IPS DF 6.9 (cell line): Measurements from ENCODE around the gene GNAT3.

Source experiments
- DNase-seq: peaks from one replicate; pipeline ENCODE4 v3.0.0-alpha.2; 2013; ENCODE audit warnings: low read depth, low spot score
- H3K27ac ChIP-seq: one replicate; pipeline ENCODE4 v1.5.1; 2013; ENCODE audit warnings: low read length, control low read depth
- H3K27me3 ChIP-seq: 2 replicates; pipeline ENCODE4 v1.6.1; 2013; ENCODE audit warnings: mild to moderate bottlenecking, low read length; ENCODE audit not compliant: control insufficient read depth, insufficient read depth
- H3K36me3 ChIP-seq: 2 replicates; pipeline ENCODE4 v1.6.1; 2013; ENCODE audit warnings: low read length; ENCODE audit not compliant: control insufficient read depth, insufficient read depth
- H3K4me1 ChIP-seq: 2 replicates; pipeline ENCODE4 v1.6.1; 2013; ENCODE audit warnings: low read length; ENCODE audit not compliant: control insufficient read depth, insufficient read depth
- H3K4me3 ChIP-seq: 2 replicates; pipeline ENCODE4 v1.5.1; 2013; ENCODE audit warnings: mild to moderate bottlenecking, low read length
- H3K9me3 ChIP-seq: 2 replicates; pipeline ENCODE4 v1.6.1; 2013; ENCODE audit warnings: low read length, inconsistent platforms; ENCODE audit not compliant: control insufficient read depth, insufficient read depth
- WGBS: extraction: QIAGEN DNeasy Blood & Tissue Kit; methylation state at CpG from one replicate; pipeline ENCODE4 v1.1.7; 2013; ENCODE audit warnings: mixed read lengths, missing lambda C conversion rate; ENCODE audit not compliant: insufficient read length, insufficient coverage; 5-methylcytosine and 5-hydroxymethylcytosine counted together

Gene GNAT3

DNA sequence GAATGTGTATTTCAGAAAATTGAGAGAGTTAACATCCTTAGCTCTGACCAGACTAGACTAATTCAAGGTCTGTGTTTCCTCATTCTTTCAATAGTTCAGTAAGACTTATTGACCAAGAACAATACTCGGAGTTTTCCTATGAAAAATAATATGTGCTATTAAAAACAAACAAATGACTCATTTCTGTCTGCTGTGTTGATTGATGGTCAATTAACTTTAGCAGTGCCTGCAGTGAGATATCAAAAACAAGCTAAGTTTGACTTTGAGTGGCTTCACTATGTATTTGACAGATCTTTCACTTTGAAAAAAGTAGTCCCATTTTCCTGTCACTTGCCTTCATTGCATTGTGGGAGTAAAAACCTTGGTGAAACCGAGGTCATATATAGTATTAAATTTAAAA, 91.0 kb downstream of the GNAT3 start:
- Histone ChIP-seq H3K27me3 (no peaks in the 10 kb centered on the region), H3K9me3 (no peaks in the 10 kb centered on the region), H3K27ac (no peak overlapping the region), H3K4me3 (no peak overlapping the region), H3K36me3 (no peaks in the 10 kb centered on the region), H3K4me1 (no peaks in the 10 kb centered on the region)
- WGBS: no CpG with 5 or more reads among the region's 2 CpGs
- no peak for DNase-seq

DNA sequence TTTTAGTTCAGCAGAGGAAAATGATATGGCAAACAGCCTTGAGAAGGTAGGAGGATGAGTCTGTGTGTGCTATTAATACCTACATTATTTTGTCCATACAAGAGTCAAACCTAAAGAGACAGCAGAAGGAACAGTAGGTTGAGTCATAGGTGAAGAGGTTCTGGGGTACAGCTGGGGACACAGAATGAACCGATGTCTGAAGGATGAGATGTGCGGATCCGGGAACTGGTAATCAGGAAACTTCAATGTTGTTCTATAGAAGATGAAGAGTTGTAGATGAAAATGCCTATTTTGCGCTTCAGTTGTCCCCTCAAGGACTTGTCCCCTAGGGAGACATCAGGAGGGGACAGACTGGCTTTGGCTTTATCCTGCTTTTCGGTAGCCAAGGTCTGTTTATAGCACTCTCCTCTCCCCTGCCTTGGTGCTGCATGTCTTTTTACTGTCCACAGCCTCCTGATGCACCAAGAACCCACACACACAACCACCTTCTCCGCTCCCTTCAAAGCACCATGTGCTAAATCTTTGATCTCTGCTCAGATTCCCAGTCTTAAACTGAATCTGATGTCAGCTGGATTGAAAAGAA, 94.6 kb downstream of the GNAT3 start:
- H3K4me3 ChIP-seq: no peak overlapping the region
- WGBS: no CpG with 5 or more reads among the region's 6 CpGs
- DNase-seq: no peak
- no peaks in the 10 kb centered on the region for H3K36me3 ChIP-seq
- no peak overlapping the region for H3K27ac ChIP-seq
- H3K4me1 ChIP-seq: no peaks in the 10 kb centered on the region
- no peaks in the 10 kb centered on the region for H3K27me3 ChIP-seq
- H3K9me3 ChIP-seq: no peaks in the 10 kb centered on the region

DNA sequence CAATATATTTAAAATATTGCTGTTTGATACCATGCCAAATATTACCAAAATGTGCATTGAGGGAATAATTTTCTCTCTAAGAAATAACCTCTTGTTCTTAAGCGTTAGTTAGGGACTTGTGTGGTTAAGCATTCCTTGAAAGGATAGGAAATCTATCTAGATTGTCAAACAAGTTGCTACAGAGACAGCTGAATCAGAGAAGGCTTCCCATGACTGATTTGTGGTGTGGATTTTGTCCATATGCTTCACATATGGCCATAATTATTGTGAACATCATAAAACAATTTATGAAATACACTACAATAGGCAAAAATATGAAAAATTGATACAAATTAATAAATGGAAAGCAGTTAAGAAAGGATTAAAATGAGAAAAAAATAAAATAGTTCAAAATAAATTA, 96.3 kb downstream of the GNAT3 start:
- H3K27ac ChIP-seq: no peak overlapping the region
- H3K9me3 ChIP-seq: no peaks in the 10 kb centered on the region
- no peaks in the 10 kb centered on the region for H3K36me3 ChIP-seq
- H3K4me1 ChIP-seq: no peaks in the 10 kb centered on the region
- no peaks in the 10 kb centered on the region for H3K27me3 ChIP-seq
- no peak overlapping the region for H3K4me3 ChIP-seq
- DNase-seq: no peak
- WGBS: no CpG with 5 or more reads among the region's 1 CpG

DNA sequence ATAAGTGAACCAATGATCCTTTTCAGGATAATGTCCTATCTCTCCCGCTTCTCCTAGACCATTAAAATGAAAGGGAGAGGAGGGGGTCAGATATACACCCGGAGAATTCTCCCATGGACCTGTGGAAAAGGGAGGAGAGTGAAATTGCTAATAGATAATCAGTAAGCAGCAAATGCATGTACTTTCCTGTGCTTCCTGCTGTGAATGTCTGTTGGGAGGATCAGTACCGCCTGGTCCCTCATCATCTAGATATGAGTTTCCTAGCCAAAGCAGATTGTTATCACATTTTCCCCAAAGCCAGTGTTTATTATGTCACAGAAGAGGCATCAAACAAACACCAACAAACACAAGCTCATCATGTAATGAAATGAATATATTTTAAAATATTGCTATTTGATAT, 96.8 kb downstream of the GNAT3 start:
- WGBS: no CpG with 5 or more reads among the region's 3 CpGs
- Histone ChIP-seq H3K27me3 (no peaks in the 10 kb centered on the region), H3K4me1 (no peaks in the 10 kb centered on the region), H3K4me3 (no peak overlapping the region), H3K27ac (no peak overlapping the region), H3K9me3 (no peaks in the 10 kb centered on the region), H3K36me3 (no peaks in the 10 kb centered on the region)
- no peak for DNase-seq

DNA sequence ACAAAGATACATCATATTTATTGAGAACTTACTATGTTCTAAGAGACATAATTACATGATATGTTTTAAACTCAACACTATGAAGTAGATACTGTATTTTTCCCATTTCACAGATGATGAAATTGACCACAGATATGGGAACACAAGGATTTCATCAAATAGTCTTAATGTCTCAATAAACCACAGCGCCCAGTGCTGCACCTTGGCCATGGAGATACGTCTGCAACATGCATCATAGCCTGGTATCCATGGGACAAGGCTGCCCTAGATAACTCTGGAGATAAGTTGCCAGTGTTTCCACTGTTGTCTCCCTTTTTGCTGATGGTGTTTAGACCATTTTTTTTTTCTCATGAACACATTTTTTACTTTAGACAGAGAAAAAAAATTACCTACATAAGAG, 97.5 kb downstream of the GNAT3 start:
- no peak for DNase-seq
- Histone ChIP-seq H3K27ac (no peak overlapping the region), H3K4me1 (no peaks in the 10 kb centered on the region), H3K9me3 (no peaks in the 10 kb centered on the region), H3K36me3 (no peaks in the 10 kb centered on the region), H3K4me3 (no peak overlapping the region), H3K27me3 (no peaks in the 10 kb centered on the region)
- no CpG with 5 or more reads among the region's 2 CpGs for WGBS

DNA sequence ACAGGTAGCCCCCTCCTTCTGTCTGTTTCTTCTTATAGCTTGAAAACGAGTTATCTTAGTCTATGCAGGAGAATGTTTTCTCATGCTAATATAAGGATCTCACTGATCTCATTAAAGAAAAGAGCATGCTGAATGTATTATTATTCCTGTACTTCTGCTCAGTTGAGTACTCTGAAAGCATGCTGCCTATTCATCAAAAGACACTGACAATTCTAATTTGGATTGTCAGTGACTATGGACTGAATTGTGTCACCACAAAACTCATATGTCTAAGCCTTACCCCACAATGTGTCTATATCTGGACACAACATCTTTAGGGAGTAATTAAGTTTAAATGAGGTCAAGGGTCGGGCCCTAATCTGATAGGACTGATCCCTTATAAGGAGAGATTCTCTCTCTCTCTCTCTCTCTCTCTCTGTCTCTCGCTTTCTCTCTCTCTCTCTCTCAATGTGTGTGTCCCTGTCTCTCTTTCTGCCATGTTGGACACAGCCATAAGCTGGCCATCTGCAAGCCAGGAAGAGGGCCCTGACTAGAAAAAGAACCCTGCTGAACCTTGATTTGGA, 98.4 kb downstream of the GNAT3 start:
- WGBS: no CpG with 5 or more reads among the region's 3 CpGs
- no peaks in the 10 kb centered on the region for H3K4me1 ChIP-seq

DNA sequence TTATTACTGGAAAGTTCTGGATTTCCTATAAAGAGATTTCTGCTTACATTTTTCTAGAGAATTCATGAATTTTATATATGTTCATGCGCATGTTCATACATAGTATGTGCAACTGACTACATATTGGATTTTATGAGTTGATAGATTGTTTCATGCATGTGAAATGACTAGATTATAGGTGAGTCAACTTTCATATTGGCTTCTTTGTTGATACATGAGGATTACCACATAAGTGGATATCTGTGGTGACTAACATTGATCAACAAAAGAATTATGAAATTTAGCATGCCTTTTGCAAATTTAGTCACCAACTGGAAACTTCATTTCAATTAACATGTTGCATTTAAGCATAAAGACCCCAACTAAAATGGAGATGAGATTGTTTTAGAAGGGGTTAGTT, 99.0 kb downstream of the GNAT3 start:
- Histone ChIP-seq H3K27ac (no peak overlapping the region), H3K36me3 (no peaks in the 10 kb centered on the region), H3K27me3 (no peaks in the 10 kb centered on the region), H3K9me3 (no peaks in the 10 kb centered on the region), H3K4me3 (no peak overlapping the region), H3K4me1 (no peaks in the 10 kb centered on the region)
- no peak for DNase-seq
- no CpG with 5 or more reads among the region's 1 CpG for WGBS

More for the DNA sequence above, 98.4 kb downstream of the GNAT3 start:
- no peak overlapping the region for H3K27ac ChIP-seq
- DNase-seq: no peak
- no peaks in the 10 kb centered on the region for H3K9me3 ChIP-seq
- no peak overlapping the region for H3K4me3 ChIP-seq
- no peaks in the 10 kb centered on the region for H3K27me3 ChIP-seq
- H3K36me3 ChIP-seq: no peaks in the 10 kb centered on the region

DNA sequence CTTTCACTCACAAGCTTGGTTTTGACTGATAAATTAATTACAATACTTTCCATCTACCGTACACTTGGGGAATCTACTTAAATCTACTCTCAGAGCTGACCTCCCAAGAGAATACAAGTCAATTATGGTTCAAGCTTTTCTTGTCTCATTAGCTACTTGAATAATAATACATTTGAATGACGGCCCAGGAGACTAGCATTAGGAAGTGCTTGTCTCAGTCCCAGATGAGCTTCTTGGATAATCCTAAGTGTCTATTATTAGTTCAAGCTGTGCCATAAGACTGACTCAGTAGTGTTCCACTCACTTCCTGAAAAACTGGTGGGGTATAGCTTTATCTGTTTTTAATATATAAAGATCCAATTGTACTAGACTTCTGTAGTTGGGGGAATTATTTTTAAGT, 100.2 kb downstream of the GNAT3 start:
- H3K27me3 ChIP-seq: no peaks in the 10 kb centered on the region
- H3K36me3 ChIP-seq: no peaks in the 10 kb centered on the region
- H3K4me1 ChIP-seq: no peaks in the 10 kb centered on the region
- no peak overlapping the region for H3K27ac ChIP-seq
- H3K4me3 ChIP-seq: no peak overlapping the region
- H3K9me3 ChIP-seq: no peaks in the 10 kb centered on the region
- WGBS: no CpG with 5 or more reads among the region's 2 CpGs
- DNase-seq: no peak

DNA sequence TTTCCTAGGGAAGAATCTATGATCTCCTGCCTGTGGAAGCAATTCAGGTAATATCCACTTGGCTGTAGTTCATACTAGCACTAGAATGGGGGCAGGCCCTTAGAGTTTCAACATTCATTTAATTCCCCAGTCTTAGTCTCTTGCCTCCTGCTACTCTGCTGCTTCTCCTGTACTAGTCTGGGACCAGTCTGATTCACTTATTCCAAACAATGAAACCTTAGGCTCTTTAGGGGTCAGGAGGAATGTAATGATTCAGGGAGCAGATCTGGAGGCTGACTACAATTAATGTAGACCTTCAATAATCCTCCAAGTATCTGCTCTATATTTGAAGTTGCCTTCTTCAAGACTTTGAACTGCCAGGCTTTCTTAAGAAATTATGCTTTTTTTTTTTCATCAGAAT, 101.8 kb downstream of the GNAT3 start:
- no peak for DNase-seq
- Histone ChIP-seq H3K9me3 (no peaks in the 10 kb centered on the region), H3K4me1 (no peaks in the 10 kb centered on the region), H3K4me3 (no peak overlapping the region), H3K36me3 (no peaks in the 10 kb centered on the region), H3K27ac (no peak overlapping the region), H3K27me3 (no peaks in the 10 kb centered on the region)
